GM18909 (cell line): ENCODE results near the gene NAV2.

Experiments
- ATAC-seq: cut with Tn5 transposase; IDR thresholded peaks from one replicate; pipeline ENCODE4 v1.9.1; 2021; ENCODE audit warnings: mild to moderate bottlenecking; ENCODE audit not compliant: unreplicated experiment, poor library complexity

The NAV2 gene

DNA sequence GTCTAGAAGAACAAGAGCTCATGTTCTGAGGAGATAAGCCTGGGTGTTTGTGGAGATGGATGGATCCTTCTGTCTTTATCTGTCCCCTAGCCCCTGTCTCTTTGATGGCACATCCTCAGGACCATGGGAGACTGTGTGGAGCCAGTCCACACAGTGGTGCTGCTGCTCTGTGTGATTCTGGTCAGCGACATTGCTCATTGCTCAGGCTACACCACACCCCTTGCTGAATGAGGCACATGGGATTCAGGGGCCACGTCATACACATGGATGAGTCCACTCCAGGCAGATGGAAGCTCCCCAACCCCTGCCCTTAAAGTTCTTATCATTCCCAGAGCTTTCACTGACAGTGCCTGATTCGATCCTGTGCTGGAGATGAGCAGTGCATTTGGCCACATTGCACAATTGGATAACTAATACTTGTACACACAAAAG, 222.2 kb downstream of the NAV2 start:
- no peak for ATAC-seq

DNA sequence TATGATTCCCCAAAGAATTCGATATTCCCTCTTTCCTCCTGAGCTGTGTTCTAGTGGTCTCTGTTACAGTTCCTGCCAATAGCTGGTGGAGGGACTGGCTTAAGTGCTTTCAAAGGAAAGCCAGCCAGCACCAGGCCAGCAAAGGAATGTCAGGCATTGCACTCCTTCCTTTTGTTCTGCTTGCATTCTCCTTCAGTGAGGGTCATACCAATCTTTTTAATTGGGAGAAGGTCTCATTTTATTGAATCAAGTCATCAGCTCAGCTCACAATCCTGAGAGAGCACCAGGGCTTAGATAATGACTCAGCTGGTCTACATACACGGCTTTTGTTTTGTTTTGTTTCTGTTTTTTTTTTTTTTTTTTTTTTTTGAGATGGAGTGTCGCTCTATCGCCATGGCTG, 222.9 kb downstream of the NAV2 start:
- ATAC-seq = no peak

DNA sequence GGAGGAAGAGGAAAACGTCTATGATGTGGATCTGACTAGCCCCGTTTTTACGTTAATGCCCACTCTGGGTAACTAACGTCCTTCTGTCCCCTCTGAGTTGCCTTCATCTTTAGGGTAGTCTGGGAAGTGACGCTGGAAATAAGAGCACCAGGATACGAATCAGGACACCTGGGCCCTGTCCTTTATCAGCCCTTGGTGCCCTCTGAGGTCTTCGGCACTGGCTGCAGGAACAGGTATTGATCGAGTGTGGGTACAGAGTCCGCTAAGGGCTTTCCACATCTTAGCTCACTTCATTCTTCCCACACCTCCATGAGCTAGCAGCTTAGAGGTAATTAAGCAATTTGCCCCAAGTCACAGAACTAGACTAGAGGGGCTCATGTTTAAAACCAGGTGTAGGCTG, 223.8 kb downstream of the NAV2 start:
- no peak for ATAC-seq

DNA sequence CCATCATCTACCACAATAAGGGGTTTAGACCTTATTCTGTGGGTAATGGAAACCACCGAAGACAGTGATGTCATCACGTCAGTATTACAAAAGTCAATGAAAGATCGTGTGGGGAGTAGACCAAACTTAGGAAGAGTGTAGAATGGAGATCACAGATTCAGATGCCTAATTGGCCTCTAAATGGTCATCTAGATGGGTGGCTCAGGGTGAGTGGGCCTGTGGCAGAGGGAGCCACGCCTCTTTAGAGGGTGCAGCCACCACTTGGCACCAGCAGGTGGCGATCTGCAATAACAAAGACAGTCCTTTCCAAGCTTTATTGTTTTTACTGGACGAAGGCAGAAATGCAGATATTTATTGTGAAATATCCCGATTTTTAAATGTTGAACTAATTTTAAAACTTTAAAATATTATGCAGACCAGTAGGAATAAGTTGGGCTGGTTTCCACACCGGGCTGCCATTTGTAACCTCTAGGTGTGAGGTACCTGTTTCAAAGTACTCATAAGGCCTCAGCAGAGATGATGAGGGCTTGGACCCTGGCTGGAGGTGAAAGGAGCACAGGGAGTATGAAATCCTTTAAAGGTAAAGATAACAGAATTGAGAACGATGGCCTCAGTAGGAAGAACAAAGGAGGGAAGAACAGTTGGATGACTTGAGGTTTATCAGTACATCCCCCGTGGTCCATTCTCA, 225.7 kb downstream of the NAV2 start:
- ATAC-seq = peak; percentile 71

DNA sequence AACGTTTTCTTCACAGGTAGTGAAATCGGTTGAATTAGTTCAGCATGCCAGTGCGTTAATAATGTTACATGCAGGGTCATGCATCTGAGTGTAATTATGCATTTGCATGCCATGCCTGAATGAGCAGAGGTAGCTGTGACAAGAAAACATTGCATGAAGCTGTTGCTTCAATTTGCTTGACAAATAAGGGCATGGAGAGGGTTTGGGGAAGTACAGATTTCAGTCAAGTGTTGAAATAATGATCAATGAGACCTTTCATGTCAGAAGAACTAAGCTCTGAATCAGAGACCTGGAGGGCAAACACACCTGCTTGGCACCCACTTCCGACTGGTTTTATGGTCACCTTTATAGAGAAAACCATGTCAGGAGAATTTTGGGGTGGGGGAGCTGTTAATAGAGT, 226.2 kb downstream of the NAV2 start:
- ATAC-seq = peak; percentile 38

DNA sequence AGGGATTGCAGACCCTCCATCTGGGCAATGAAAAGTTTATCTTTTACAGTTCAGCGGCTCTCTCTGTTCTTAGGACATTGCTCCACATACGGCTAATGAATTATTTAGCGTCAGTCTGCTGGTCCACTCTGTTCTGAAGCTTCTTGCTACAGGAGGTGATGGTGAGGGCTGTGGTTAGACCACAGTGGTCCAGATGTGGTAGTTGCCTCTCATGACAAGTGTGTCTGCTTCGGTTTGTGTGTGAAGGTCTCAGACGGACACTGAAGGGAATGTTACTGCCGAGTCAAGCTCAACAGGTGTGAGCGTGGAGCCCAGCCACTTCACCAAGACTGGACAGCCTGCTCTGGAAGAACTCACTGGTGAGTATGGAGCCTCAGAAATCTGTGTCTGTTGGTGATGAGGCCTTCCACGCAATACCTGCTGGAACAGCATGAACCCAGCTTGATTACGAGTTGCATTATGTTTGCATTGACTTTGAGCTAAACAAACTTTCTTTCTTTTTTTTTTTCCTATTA, 226.8 kb downstream of the NAV2 start:
- peak; percentile 52 for ATAC-seq

DNA sequence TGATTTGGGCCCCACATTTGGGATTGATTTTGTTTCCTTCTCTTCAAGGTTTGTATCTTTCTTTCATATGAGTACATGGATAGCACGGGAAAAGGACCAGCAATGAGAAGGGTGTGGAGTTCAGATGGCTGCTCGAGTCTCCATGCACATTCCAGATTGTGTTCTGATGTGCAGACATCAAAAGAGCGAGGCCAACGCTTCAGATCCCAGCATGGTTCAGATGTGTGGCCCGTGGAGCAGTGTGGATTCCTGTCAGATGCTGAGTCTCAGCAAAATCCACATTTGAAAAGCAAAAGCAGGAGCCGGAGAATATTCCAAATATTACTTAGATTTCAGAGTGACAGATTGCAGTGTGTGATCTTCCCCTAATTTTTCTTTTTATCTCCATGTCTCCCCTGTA, 228.2 kb downstream of the NAV2 start:
- no peak for ATAC-seq

DNA sequence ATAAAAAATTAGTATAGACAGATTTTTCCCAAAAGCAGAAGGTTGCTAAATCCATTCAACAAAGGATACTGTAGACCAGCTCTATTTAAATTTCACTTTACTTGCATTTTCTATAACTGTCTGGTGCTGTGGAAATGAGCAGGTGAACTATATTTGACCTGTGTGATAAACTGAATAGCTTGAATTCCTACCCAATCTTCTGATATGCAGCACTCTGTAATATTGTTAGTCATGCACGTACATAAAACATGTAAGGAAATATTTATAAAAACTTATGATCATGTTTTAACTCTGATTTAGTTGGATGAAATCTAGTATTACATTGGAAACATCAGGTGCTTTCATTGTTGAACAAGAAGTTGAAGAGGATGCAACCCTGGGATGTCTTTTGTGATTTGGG, 234.0 kb downstream of the NAV2 start:
- ATAC-seq = no peak

DNA sequence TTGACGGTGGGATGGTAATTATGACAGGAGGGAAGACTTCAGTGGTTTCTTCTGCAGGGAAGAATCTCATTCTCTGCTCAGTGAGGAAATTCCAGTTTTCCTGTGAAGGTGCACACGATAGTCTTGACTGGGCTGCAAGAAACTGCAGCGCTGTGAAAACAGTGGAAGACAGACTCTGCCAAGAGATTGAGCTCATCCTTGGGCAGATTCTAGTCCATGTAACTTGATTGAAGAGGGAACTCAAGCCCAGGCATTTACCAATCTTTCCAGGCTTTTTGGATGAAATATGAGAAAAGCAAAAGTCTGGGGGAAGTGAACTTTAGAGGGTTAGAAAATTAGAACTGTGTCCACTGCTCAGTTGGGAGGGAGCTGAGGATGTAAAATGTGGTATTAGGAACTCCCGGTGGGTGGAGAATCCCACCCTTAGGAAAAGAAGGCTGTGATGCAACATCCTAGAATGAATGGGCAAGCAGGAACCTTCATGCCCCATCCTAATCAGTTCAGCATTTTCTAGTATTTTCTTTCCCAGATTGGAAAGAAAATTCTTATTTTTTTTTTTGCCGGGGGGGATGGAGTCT, 235.0 kb downstream of the NAV2 start:
- no peak for ATAC-seq

DNA sequence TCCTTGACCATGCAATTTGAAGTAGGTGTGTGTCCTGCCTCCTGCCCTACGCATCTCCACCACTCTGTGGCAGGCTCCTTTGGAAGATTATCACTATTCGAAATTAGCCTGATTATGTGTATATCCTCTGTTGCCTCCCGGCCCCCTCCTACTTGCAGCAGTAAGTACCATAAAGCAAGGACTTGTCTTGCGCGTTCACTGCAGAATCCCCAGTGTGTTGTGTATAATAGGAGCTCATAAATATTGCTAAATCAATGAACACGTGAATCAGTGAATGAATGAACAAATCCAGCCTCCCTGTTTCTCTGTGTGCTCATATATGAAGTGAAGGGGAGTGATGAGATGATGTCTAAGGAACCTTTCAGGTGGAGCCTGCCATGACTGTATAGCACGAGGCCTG, 237.0 kb downstream of the NAV2 start:
- ATAC-seq = no peak

DNA sequence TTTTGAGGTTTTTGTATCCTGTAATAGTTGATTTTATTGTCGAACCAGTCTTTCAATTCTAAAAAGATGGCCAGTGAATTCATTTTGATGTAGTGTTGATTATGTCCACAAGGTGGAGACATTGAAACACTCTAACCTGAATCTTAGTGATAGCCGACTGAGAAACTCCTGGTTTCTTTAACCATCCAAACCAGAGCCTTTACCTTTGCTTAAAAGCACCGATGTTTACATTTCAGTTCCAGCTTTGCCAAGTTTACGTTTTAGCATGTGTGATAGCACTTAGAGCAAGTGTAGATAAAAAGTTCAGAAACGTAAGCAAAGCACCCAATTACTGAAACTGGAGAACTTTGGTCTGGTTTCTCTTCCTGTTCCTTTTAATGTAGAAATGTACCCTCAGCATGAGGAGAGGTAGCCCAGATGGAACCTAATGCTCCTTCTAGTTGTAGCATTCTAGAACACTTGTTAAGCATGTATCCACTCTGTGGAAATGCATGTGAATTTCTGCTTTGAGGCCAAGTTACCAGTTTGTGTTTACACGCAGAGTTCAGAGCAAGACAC, 239.0 kb downstream of the NAV2 start:
- peak; percentile 90 for ATAC-seq

DNA sequence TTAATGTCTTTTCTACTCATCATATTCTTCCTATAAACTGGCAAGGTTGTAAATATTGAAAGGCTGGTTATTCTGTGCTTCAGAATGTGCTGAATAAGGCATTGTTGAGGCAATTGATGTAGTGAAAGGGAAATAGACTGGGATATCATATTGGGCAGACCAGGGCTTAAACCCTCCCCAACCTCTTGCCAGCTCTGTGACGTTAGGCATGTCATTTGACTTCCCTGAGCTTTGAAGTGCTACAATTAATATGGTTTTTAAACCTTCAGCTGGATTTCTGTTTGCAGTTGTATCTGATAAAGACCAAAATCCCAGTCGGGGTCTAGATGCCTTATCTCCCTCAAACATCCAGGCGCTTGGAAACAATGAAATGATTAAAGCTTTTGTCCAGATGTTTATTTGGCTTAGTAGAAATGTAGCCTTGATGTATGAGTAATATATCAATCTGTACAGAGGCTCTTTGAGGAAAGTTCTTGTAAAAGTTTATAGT, 239.5 kb downstream of the NAV2 start:
- no peak for ATAC-seq

DNA sequence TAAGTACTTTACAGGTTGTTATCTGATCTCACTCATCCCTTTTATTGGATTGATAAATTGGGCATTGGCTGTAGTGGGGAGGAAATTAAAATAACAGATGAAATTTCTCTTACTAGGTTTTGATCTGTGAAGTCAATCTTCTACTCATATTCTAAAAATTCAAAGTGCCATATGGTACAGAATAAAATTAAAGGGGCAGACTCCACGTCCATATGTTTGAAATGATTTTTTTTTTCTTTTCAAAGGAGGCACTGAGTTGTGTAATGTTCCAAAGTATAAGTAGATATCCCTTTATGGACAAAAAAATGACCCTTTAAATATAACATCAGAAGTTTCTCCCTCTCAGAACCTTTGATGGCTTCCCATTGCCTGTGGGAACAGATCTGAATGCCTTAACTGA, 240.3 kb downstream of the NAV2 start:
- no peak for ATAC-seq

DNA sequence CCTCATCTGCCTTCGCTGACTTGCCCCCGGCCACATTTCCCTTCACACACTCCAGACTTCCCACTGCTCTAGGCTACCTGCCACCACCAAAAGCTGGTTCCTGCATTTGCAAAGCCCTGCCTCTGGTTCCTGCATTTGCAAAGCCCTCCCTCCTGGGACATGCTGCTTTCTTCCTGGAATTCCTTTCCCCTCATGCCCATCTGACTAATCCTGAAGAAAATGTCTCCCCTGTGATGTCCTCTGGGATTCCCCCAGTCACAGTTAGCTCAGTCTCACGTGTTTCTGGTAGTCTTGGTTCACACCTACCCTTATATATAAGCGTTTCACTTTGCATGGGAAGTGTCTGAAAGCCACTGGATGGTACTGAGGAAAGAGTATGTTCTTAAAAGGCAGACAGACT, 240.7 kb downstream of the NAV2 start:
- ATAC-seq = no peak

DNA sequence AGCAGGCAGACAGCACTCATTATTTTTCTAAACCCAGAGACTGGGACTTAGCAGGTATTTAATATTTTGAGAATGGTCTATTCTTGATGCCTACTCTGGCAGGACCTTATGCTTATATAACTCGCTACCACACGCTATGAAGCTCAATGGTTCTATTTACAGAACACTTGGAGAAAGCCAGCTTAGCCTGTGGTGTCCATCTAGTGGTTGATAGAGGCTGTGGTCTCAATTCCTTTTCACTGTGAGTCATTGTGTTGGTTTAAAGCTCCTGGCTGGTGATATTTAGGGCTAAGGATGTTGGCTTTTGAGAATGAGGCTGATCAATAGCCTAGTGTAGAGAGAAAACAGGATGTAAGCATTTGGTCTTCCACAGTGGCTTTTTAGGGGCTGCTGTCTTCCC, 241.3 kb downstream of the NAV2 start:
- no peak for ATAC-seq

DNA sequence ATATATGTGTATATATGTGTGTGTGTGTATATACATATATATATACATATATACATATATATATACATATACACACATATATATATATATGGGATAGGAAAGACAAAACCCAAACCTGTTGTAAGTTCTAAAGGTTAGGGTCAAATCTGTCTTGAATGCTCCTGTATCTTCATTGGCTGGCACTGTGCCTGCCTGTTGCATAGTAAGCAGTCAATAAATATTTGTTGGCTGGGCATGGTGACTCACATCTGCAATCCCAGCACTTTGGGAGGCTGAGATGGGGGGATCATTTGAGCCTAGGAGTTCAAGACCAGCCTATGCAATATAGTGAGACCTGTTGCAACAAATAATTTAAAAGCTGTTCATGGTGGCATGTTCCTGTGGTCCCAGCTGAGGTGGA, 242.3 kb downstream of the NAV2 start:
- ATAC-seq = no peak

DNA sequence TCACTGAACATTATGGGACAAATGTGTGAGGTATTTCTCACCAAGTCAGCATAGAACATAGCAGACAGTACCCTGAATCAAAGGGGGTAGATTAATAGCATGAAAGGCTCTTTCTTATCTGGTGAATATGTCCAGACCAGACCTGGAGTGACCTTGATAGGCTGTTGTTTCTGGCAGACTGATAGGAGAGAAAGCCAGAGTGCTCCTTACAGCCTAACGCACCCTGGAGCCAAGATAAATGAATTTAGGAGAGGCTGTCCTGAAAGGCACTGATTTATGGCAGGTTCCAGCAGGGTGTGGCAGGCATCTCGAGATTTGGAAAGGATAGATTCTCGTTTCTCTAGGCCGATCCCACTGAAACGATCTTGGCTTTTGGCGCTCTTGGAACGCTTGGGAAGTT, 243.0 kb downstream of the NAV2 start:
- no peak for ATAC-seq

DNA sequence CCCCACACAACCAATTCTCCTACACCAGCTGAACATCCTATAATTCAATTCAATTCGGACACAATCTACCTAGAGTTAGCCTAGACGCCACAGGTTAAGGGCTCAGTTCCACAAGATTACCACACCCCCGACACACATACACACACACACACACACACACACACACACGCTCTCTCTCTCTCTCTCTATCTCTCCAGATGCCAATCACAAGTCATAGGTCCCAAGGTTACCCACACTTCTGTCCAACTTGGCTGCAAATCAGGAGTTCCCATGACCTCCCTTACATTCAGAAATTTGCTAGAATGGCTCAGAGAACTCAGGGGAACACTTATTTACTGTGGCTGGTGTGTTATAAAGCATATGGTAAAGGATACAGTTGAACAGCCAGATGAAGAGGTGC, 243.6 kb downstream of the NAV2 start:
- ATAC-seq = no peak

DNA sequence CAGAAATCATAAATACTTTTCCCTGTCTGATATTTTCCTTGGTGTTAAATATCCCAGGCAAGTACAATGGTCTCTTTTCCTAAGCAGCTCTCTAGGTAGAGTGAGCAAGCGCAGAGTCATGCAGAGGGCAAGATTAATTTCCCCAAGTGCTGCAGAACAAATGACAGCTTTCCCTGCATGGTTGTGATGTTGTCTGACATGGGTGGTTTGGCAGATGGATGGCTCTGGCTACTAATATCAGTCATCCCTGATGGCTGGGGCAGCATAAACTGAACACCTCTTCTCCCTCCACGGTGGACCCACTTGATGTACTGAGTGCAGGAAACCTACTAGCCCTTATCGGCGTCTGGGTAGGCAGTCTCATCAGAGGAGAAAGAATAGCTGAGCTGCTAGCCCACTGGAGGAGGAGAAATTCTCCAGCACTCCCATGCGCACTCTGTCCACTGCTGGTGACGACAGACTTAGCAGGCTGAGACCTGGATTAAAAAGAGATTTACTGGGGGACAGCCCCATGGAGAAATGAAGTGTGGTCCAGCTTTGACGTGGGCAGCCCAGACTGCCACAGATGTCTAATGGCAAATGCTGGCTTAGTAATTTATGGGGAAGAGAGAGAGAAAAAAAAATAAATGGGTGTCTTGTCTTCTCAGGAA, 244.8 kb downstream of the NAV2 start:
- no peak for ATAC-seq

DNA sequence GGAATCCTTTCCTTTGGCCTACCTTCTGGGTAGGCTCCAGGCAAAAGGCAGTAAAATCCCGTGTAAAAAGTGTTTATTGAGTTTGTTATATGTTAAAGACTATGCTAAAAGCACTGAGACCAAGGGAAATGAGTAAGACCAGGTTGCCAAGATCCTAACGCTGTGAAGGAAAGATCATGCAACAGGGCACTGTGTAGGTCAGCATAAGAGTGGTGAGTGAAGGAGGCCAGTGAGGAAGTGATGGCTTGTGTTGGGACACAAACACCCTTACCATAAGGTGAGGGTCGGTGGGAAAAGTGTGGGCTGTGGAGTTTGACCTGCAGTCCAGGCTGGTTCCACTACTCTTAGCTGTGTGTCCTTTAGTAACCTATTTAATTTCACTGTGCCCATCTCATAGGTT, 245.6 kb downstream of the NAV2 start:
- ATAC-seq = no peak

DNA sequence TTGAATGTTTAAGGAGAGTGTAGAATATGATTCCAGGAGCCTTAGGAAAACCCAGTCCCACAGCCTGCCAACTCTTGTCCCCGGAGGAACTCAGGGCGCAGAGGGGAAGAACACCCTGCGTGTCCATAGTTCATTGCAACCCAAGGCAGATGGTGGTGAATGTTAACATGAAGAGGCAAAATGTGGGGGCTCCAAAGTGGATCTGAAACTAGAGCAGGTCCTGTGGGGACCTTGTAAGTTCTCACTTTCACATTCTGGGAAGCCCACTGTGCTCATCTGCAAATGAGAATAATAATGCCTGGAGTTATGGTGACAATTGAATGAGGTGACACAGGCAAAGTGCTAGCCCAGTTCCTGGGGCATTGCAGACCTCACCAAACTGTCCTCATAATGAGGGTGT, 246.6 kb downstream of the NAV2 start:
- no peak for ATAC-seq
